Activated CD4-positive, alpha-beta T cell treated with anti-CD3 and anti-CD28 coated beads for 36 hours (primary cell): Measurements from ENCODE around the gene ADAMTS17. TPM values are rescaled to one million over a fixed set of nuclear protein-coding genes. Genes with fewer than 3 reads are reported as not detected.
"Not testable (repeated sequence)": the region's sequence is repeated elsewhere in the genome, so short reads cannot be mapped to it uniquely, and the experiment has no call there.

Source experiments
- ATAC-seq: fragments of 200-7000 bp; cut with Tn5 transposase; one replicate; pipeline ENCODE4 v1.10.0; 2021; ENCODE audit warnings: mild to moderate bottlenecking, moderate library complexity
- CTCF ChIA-PET: fragments of 350-600 bp; sonication (Branson Sonifier 250); formaldehyde crosslinking; loops from one replicate; lab custom pipeline; 2021; ENCODE audit warnings: antibody characterized with exemption; lab: Charles Lee
- POLR2A ChIA-PET: fragments of 350-600 bp; sonication (Branson Sonifier 250); formaldehyde crosslinking; loops from one replicate; lab custom pipeline; 2021; ENCODE audit warnings: antibody characterized with exemption, inconsistent platforms; lab: Charles Lee
- DNase-seq: peaks from one replicate; pipeline ENCODE4 v3.0.0-alpha.2; 2020
- H3K27ac Mint-ChIP-seq: one replicate; pipeline ENCODE4 v1.8.0; 2021; ENCODE audit warnings: mixed read lengths
- H3K27me3 Mint-ChIP-seq: one replicate; pipeline ENCODE4 v1.8.0; 2021; ENCODE audit warnings: mixed read lengths
- H3K36me3 Mint-ChIP-seq: one replicate; pipeline ENCODE4 v1.8.0; 2021; ENCODE audit warnings: low read depth, mixed read lengths
- H3K4me1 Mint-ChIP-seq: one replicate; pipeline ENCODE4 v1.8.0; 2021; ENCODE audit warnings: mixed read lengths
- H3K4me3 Mint-ChIP-seq: one replicate; pipeline ENCODE4 v1.8.0; 2021; ENCODE audit warnings: mild to moderate bottlenecking, moderate library complexity, mixed read lengths
- H3K9me3 Mint-ChIP-seq: one replicate; pipeline ENCODE4 v1.8.0; 2021; ENCODE audit warnings: low read depth, mixed read lengths
- intact Hi-C, 2 experiments: fragments of 100-400 bp; cut with DNase I in 1 of 2; cut with micrococcal nuclease in 1 of 2; formaldehyde crosslinking; loops; one replicate each; pipeline versions ENCODE4 v1.14.2 to v1.15.1; 2022 to 2024; cut with DNase I, micrococcal nuclease
- total RNA-seq, 2 experiments: library from RNA; stranded (reverse); gene quantifications; one replicate each; pipeline ENCODE4 v1.2.3, GENCODE V29; 2021

The ADAMTS17 gene
- total RNA-seq, 2 experiments from 2014 or later = 0.49 to 0.57 TPM

- DNase-seq (no peak), ATAC-seq (no peak)
- CTCF ChIA-PET = no interaction called here
- intact Hi-C loops = no loop called here
- no peaks in the 10 kb centered on the region for H3K9me3 Mint-ChIP-seq
- H3K27ac Mint-ChIP-seq = no peak overlapping the region
- H3K36me3 Mint-ChIP-seq = no peaks in the 10 kb centered on the region
- POLR2A ChIA-PET = no interaction called here
- no peaks in the 10 kb centered on the region for H3K27me3 Mint-ChIP-seq
- no peaks in the 10 kb centered on the region for H3K4me1 Mint-ChIP-seq
- no peak overlapping the region for H3K4me3 Mint-ChIP-seq
Measured at GRCh38 chr15:100097342-100098127, 244.2 kb downstream of the ADAMTS17 start.

GRCh38 chr15:100096700-100097099 lies 245.1 kb downstream of the ADAMTS17 start:
- Mint-ChIP-seq H3K27ac (peak overlapping the region; percentile 15), H3K4me3 (no peak overlapping the region), H3K4me1 (no peaks in the 10 kb centered on the region), H3K36me3 (no peaks in the 10 kb centered on the region), H3K9me3 (no peaks in the 10 kb centered on the region), H3K27me3 (no peaks in the 10 kb centered on the region)
- DNase-seq = no peak
- POLR2A ChIA-PET = no interaction called here
- intact Hi-C loops = no loop called here
- CTCF ChIA-PET = no interaction called here
- ATAC-seq = no peak

- Mint-ChIP-seq H3K27me3 (no peaks in the 10 kb centered on the region), H3K4me3 (no peak overlapping the region), H3K27ac (no peak overlapping the region), H3K36me3 (no peaks in the 10 kb centered on the region), H3K9me3 (no peaks in the 10 kb centered on the region), H3K4me1 (no peaks in the 10 kb centered on the region)
- CTCF ChIA-PET = no interaction called here
- POLR2A ChIA-PET = no interaction called here
- DNase-seq = no peak
- intact Hi-C loops = no loop called here
- no peak for ATAC-seq
Measured at GRCh38 chr15:100096248-100096600, 245.6 kb downstream of the ADAMTS17 start.

GRCh38 chr15:100095541-100096247 lies 246.1 kb downstream of the ADAMTS17 start:
- POLR2A ChIA-PET = no interaction called here
- H3K27me3 Mint-ChIP-seq = no peaks in the 10 kb centered on the region
- CTCF ChIA-PET = interaction anchor here (0.9 kb wide), 1 partner anchor 20 kb away, joined by 3 read pairs; no protein-coding TSS in a partner anchor
- H3K4me1 Mint-ChIP-seq = no peaks in the 10 kb centered on the region
- H3K27ac Mint-ChIP-seq = no peak overlapping the region
- H3K36me3 Mint-ChIP-seq = no peaks in the 10 kb centered on the region
- no peaks in the 10 kb centered on the region for H3K9me3 Mint-ChIP-seq
- no peak overlapping the region for H3K4me3 Mint-ChIP-seq
- ATAC-seq (no peak), DNase-seq (no peak)
- intact Hi-C loops = no loop called here

GRCh38 chr15:100094127-100094510 lies 247.7 kb downstream of the ADAMTS17 start:
- Mint-ChIP-seq H3K4me3 (no peak overlapping the region), H3K9me3 (no peaks in the 10 kb centered on the region), H3K27ac (no peak overlapping the region), H3K36me3 (peaks cover 3% of the 10 kb centered on the region), H3K4me1 (no peaks in the 10 kb centered on the region), H3K27me3 (no peaks in the 10 kb centered on the region)
- DNase-seq (no peak), ATAC-seq (no peak)
- ChIA-PET POLR2A (no interaction called here), CTCF (no interaction called here)
- intact Hi-C loops = no loop called here

GRCh38 chr15:100093211-100094126 lies 248.3 kb downstream of the ADAMTS17 start:
- no peak overlapping the region for H3K4me3 Mint-ChIP-seq
- ATAC-seq = peak; percentile 60

GRCh38 chr15:100092034-100092433 lies 249.7 kb downstream of the ADAMTS17 start:
- ChIA-PET POLR2A (no interaction called here), CTCF (interaction anchor here (0.7 kb wide), 2 partner anchors 66 to 294 kb away, joined by 3 read pairs; no protein-coding TSS in a partner anchor)
- Mint-ChIP-seq H3K27ac (no peak overlapping the region), H3K27me3 (no peaks in the 10 kb centered on the region), H3K36me3 (peaks cover 3% of the 10 kb centered on the region), H3K9me3 (no peaks in the 10 kb centered on the region), H3K4me3 (no peak overlapping the region), H3K4me1 (no peaks in the 10 kb centered on the region)
- intact Hi-C loops = no loop called here
- ATAC-seq = no peak
- DNase-seq = no peak

More at GRCh38 chr15:100093211-100094126, 248.3 kb downstream of the ADAMTS17 start:
- H3K36me3 Mint-ChIP-seq = peaks cover 3% of the 10 kb centered on the region
- CTCF ChIA-PET = interaction anchor here (0.8 kb wide), 1 partner anchor 246 kb away, joined by 3 read pairs; no protein-coding TSS in a partner anchor
- no peak for DNase-seq
- POLR2A ChIA-PET = no interaction called here
- intact Hi-C loops = no loop called here
- no peaks in the 10 kb centered on the region for H3K27me3 Mint-ChIP-seq
- no peaks in the 10 kb centered on the region for H3K4me1 Mint-ChIP-seq
- H3K9me3 Mint-ChIP-seq = no peaks in the 10 kb centered on the region
- no peak overlapping the region for H3K27ac Mint-ChIP-seq

GRCh38 chr15:100090411-100090810 lies 251.4 kb downstream of the ADAMTS17 start:
- ATAC-seq = no peak
- Mint-ChIP-seq H3K4me3 (no peak overlapping the region), H3K36me3 (peaks cover 3% of the 10 kb centered on the region), H3K4me1 (no peaks in the 10 kb centered on the region), H3K9me3 (no peaks in the 10 kb centered on the region), H3K27me3 (no peaks in the 10 kb centered on the region), H3K27ac (no peak overlapping the region)
- ChIA-PET CTCF (no interaction called here), POLR2A (no interaction called here)
- DNase-seq = no peak
- intact Hi-C loops = no loop called here

GRCh38 chr15:100084042-100084821 lies 257.5 kb downstream of the ADAMTS17 start:
- DNase-seq, intact Hi-C loops, ATAC-seq: not testable (repeated sequence)

GRCh38 chr15:100083572-100083971 lies 258.2 kb downstream of the ADAMTS17 start:
- Mint-ChIP-seq H3K36me3 (peaks cover 4% of the 10 kb centered on the region), H3K27ac (no peak overlapping the region), H3K4me3 (no peak overlapping the region), H3K9me3 (no peaks in the 10 kb centered on the region), H3K27me3 (no peaks in the 10 kb centered on the region), H3K4me1 (no peaks in the 10 kb centered on the region)
- POLR2A ChIA-PET = no interaction called here
- DNase-seq (no peak), ATAC-seq (no peak)
- CTCF ChIA-PET = no interaction called here
- intact Hi-C loops = no loop called here

More at GRCh38 chr15:100084042-100084821, 257.5 kb downstream of the ADAMTS17 start:
- H3K4me1 Mint-ChIP-seq, H3K27ac Mint-ChIP-seq, POLR2A ChIA-PET, CTCF ChIA-PET, H3K9me3 Mint-ChIP-seq, H3K27me3 Mint-ChIP-seq, H3K36me3 Mint-ChIP-seq, H3K4me3 Mint-ChIP-seq: not testable (repeated sequence)
